Prostate gland (tissue), 2 donors: ENCODE results near the gene NOM1.
"Not testable (repeated sequence)": the region's sequence is repeated elsewhere in the genome, so short reads cannot be mapped to it uniquely, and the experiment has no call there.

Source experiments
- POLR2A ChIP-seq: fragments of 450-650 bp; IDR thresholded peaks from one replicate; pipeline ENCODE4 v1.6.1; 2016; ENCODE audit warnings: antibody characterized with exemption, mild to moderate bottlenecking
- POLR2AphosphoS5 ChIP-seq: sonication (generic); formaldehyde crosslinking; IDR thresholded peaks from one replicate; pipeline ENCODE4 v1.6.1; 2017; ENCODE audit warnings: antibody characterized with exemption
- TF ChIP-seq, protein P1 (sequence below), 4 experiments: fragments of 200-600 bp in 2 of 4; fragments of 450-650 bp in 2 of 4; sonication (generic) in 2 of 4; IDR thresholded peaks; 1 replicate in 3 of 4; 2 replicates in 1 of 4; pipeline ENCODE4 v1.5.1; 2016 to 2019; ENCODE audit warnings: antibody characterized with exemption in 4 of 4, mild to moderate bottlenecking in 2 of 4, moderate library complexity in 2 of 4

DNA sequence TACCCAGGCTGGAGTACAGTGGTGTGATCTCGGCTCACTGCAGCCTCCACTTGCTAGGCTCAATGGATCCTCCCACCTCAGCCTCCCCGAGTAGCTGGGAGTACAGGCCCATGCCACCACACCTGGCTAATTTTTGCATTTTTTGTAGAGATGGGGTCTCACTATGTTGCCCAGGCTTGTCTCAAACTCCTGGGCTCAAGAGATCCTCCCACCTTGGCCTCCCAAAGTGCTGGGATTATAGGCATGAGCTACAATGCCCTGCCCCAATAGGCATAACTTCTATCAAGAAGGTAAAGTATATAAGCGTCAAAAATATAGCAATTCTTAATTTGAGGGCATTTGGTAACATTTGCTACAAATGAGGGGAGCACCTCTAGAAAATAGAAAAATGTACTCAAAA lies 12.7 kb upstream of the NOM1 start:
- TF ChIP-seq, protein P1, sequence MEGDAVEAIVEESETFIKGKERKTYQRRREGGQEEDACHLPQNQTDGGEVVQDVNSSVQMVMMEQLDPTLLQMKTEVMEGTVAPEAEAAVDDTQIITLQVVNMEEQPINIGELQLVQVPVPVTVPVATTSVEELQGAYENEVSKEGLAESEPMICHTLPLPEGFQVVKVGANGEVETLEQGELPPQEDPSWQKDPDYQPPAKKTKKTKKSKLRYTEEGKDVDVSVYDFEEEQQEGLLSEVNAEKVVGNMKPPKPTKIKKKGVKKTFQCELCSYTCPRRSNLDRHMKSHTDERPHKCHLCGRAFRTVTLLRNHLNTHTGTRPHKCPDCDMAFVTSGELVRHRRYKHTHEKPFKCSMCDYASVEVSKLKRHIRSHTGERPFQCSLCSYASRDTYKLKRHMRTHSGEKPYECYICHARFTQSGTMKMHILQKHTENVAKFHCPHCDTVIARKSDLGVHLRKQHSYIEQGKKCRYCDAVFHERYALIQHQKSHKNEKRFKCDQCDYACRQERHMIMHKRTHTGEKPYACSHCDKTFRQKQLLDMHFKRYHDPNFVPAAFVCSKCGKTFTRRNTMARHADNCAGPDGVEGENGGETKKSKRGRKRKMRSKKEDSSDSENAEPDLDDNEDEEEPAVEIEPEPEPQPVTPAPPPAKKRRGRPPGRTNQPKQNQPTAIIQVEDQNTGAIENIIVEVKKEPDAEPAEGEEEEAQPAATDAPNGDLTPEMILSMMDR (IDR thresholded peaks at IDR 0.05), result not testable (repeated sequence)
- not testable (repeated sequence) for TF ChIP-seq POLR2A, POLR2AphosphoS5
